Body of pancreas (tissue), 4 donors: Measurements from ENCODE around the gene DOHH.

Experiments
- POLR2A ChIP-seq, 3 donors: fragments of 450-650 bp; IDR thresholded peaks; one replicate each; pipeline ENCODE4 v1.6.1; 2016; ENCODE audit warnings: antibody characterized with exemption in 3 of 3, mild to moderate bottlenecking in 2 of 3
- TF ChIP-seq, protein P1 (sequence below), 7 experiments: fragments of 450-650 bp in 4 of 7; fragments of 200-600 bp in 3 of 7; sonication (generic) in 3 of 7; IDR thresholded peaks; one replicate each; pipeline ENCODE4 v1.5.1; 2016 to 2019; ENCODE audit warnings: antibody characterized with exemption in 7 of 7

DNA sequence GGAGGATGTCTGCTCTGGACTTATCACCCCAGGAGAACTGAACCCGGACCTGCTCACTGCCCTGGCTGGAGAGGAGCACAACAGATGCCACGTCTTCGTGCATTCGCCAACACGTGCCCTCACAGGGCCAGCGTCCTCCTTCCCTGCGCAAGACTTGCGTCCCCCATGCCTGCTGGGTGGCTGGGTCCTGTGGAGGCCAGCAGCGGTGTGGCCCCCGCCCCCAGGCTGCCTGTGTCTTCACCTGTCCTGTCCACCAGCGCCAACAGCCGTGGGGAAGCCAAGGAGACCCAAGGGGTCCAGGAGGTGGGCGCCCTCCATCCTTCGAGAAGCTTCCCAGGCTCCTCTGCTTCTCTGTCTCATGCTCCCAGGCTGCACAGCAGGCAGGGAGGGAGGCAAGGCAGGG is 35.1 kb upstream of the DOHH start:
- TF ChIP-seq, protein P1, sequence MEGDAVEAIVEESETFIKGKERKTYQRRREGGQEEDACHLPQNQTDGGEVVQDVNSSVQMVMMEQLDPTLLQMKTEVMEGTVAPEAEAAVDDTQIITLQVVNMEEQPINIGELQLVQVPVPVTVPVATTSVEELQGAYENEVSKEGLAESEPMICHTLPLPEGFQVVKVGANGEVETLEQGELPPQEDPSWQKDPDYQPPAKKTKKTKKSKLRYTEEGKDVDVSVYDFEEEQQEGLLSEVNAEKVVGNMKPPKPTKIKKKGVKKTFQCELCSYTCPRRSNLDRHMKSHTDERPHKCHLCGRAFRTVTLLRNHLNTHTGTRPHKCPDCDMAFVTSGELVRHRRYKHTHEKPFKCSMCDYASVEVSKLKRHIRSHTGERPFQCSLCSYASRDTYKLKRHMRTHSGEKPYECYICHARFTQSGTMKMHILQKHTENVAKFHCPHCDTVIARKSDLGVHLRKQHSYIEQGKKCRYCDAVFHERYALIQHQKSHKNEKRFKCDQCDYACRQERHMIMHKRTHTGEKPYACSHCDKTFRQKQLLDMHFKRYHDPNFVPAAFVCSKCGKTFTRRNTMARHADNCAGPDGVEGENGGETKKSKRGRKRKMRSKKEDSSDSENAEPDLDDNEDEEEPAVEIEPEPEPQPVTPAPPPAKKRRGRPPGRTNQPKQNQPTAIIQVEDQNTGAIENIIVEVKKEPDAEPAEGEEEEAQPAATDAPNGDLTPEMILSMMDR (IDR thresholded peaks at IDR 0.05), result no peak
- TF ChIP-seq POLR2A (IDR thresholded peaks at IDR 0.05), result no peak
